ENCODE measurements around the gene TNIP1. TPM values are rescaled to one million over a fixed set of nuclear protein-coding genes. Genes with fewer than 3 reads are reported as not detected.

The TNIP1 gene
- total RNA-seq, 4 donors from 2014 or later: 191 to 352 (median 266) TPM

GRCh38 chr5:151095341-151096000 lies 14.6 kb upstream of the TNIP1 start:
- no peaks in the 10 kb centered on the region for H3K9me3 ChIP-seq
- H3K27me3 ChIP-seq: no peaks in the 10 kb centered on the region
- H3K27ac ChIP-seq: peak overlapping the region; percentile 61 to 98 (median 88)
- H3K4me3 ChIP-seq: no peak overlapping the region
- TF ChIP-seq CTCF (IDR thresholded peaks at IDR 0.05): peak in 1 of 6 experiments; percentile 16
- peak; percentile 34 to 70 for TF ChIP-seq POLR2A (IDR thresholded peaks at IDR 0.05)
- DNase-seq: peak in 2 of 3 donors; percentile 89 to 93
- H3K36me3 ChIP-seq: no peaks in the 10 kb centered on the region
- peaks cover 16 to 71% (median 37%) of the 10 kb centered on the region in 4 donors for H3K4me1 ChIP-seq

- TF ChIP-seq POLR2A (IDR thresholded peaks at IDR 0.05) (peak in 1 of 2 donors; percentile 32), CTCF (IDR thresholded peaks at IDR 0.05) (no peak)
- H3K27me3 ChIP-seq: no peaks in the 10 kb centered on the region
- no peak overlapping the region for H3K4me3 ChIP-seq
- H3K27ac ChIP-seq: peak overlapping the region; percentile 61 to 98 (median 88)
- peak in 2 of 3 donors; percentile 71 to 75 for DNase-seq
- no peaks in the 10 kb centered on the region for H3K9me3 ChIP-seq
- H3K36me3 ChIP-seq: no peaks in the 10 kb centered on the region
- H3K4me1 ChIP-seq: peaks cover 16 to 67% (median 36%) of the 10 kb centered on the region in 4 donors
Measured at GRCh38 chr5:151094852-151095245, 14.0 kb upstream of the TNIP1 start.

- Histone ChIP-seq H3K4me3 (peak overlapping the region in 1 of 4 donors; percentile 27), H3K4me1 (peaks cover 16 to 62% (median 34%) of the 10 kb centered on the region in 4 donors), H3K9me3 (no peaks in the 10 kb centered on the region), H3K36me3 (no peaks in the 10 kb centered on the region), H3K27me3 (no peaks in the 10 kb centered on the region), H3K27ac (peak overlapping the region; percentile 61 to 98 (median 88))
- TF ChIP-seq POLR2A (IDR thresholded peaks at IDR 0.05) (no peak), CTCF (IDR thresholded peaks at IDR 0.05) (no peak)
- DNase-seq: peak; percentile 54 to 85 (median 67)
Measured at GRCh38 chr5:151094030-151094851, 13.4 kb upstream of the TNIP1 start.

GRCh38 chr5:151093476-151093889 lies 12.6 kb upstream of the TNIP1 start:
- Histone ChIP-seq H3K27ac (peak overlapping the region; percentile 61 to 98 (median 88)), H3K36me3 (no peaks in the 10 kb centered on the region), H3K4me1 (peaks cover 14 to 57% (median 33%) of the 10 kb centered on the region in 4 donors), H3K4me3 (peak overlapping the region in 1 of 4 donors; percentile 27), H3K27me3 (no peaks in the 10 kb centered on the region), H3K9me3 (no peaks in the 10 kb centered on the region)
- peak in 1 of 3 donors; percentile 75 for DNase-seq
- TF ChIP-seq CTCF (IDR thresholded peaks at IDR 0.05) (peak in 1 of 6 experiments; percentile 18), POLR2A (IDR thresholded peaks at IDR 0.05) (no peak)

GRCh38 chr5:151092762-151093161 lies 11.9 kb upstream of the TNIP1 start:
- Histone ChIP-seq H3K27me3 (no peaks in the 10 kb centered on the region), H3K4me1 (peaks cover 12 to 50% (median 29%) of the 10 kb centered on the region in 4 donors), H3K4me3 (no peak overlapping the region), H3K9me3 (no peaks in the 10 kb centered on the region), H3K27ac (peak overlapping the region in 3 of 4 donors; percentile 85 to 98 (median 90)), H3K36me3 (no peaks in the 10 kb centered on the region)
- peak in 2 of 3 donors; percentile 51 to 70 for DNase-seq
- peak in 1 of 2 donors; percentile 27 for TF ChIP-seq POLR2A (IDR thresholded peaks at IDR 0.05)
- TF ChIP-seq CTCF (IDR thresholded peaks at IDR 0.05): no peak
